K562 (cell line): ENCODE measurements around the gene PPP1R12C. TPM values are rescaled to one million over a fixed set of nuclear protein-coding genes. Genes with fewer than 3 reads are reported as not detected.

ENCODE experiments used
- ATAC-seq: fragments of 200-7000 bp; cut with Tn5 transposase; 3 replicates; pipeline ENCODE4 v1.9.1; 2020; ENCODE audit warnings: moderate library complexity
- BruUV-seq: library from RNA; stranded (reverse); fragments of 400-500 nt; replicated peaks from 2 replicates; lab custom pipeline; 2021; lab: Mats Ljungman, UMichigan
- CTCF ChIA-PET: fragments of 300-600 bp; formaldehyde crosslinking; extraction: SDS; loops from one replicate; lab custom pipeline; 2021; ENCODE audit warnings: low intra/inter-chr PET ratio; lab: Yijun Ruan, JAX
- POLR2A ChIA-PET: fragments of 300-600, 350-650 bp; sonication (Branson Sonifier 250); formaldehyde crosslinking; extraction: SDS; loops from one replicate; lab custom pipeline; 2021; ENCODE audit warnings: antibody characterized with exemption, inconsistent platforms; lab: Yijun Ruan, JAX
- DNase-seq, 4 experiments: peaks; one replicate each; pipeline versions ENCODE4 v3.0.0 to v3.0.0-alpha.2; 2011 to 2018; ENCODE audit warnings: low spot score in 3 of 4, mixed read lengths in 3 of 4; ENCODE audit errors: extremely low read depth in 1 of 4
- FAIRE-seq: peaks from 2 replicates; lab custom pipeline; 2011; peaks lifted over from hg19 to GRCh38; lab: Jason Lieb, UNC
- H2AFZ ChIP-seq: 2 replicates; pipeline ENCODE4 v1.6.0; 2011; ENCODE audit warnings: low read depth, low read length, control low read depth, inconsistent platforms
- H3K27ac ChIP-seq: fragments of 200-600 bp; 3 replicates; pipeline ENCODE4 v1.8.0; 2011; ENCODE audit warnings: low read depth, mild to moderate bottlenecking, control low read depth, inconsistent platforms, low read length, moderate library complexity, mixed read lengths; ENCODE audit errors: extremely low read depth
- H3K27me3 ChIP-seq, 2 experiments: fragments of 300-600 bp in 1 of 2; 2 replicates in 1 of 2; 3 replicates in 1 of 2; pipeline versions ENCODE4 v1.6.0 to v1.8.0; 2011; ENCODE audit warnings: inconsistent platforms in 2 of 2, low read length in 2 of 2, mild to moderate bottlenecking in 1 of 2, mixed read lengths in 1 of 2, moderate library complexity in 1 of 2; ENCODE audit not compliant: control insufficient read depth in 2 of 2, insufficient read depth in 2 of 2
- H3K36me3 ChIP-seq: fragments of 300-600 bp; 3 replicates; pipeline ENCODE4 v1.8.0; 2011; ENCODE audit warnings: mild to moderate bottlenecking, low read length, inconsistent platforms; ENCODE audit not compliant: control insufficient read depth, insufficient read depth
- H3K4me1 ChIP-seq, 2 experiments: fragments of 200-600 bp in 1 of 2; replicated peaks in 1 of 2; 2 replicates in 1 of 2; 3 replicates in 1 of 2; pipeline versions ENCODE4 v1.5.1 to v1.8.0; 2011; ENCODE audit warnings: inconsistent platforms in 2 of 2, low read length in 2 of 2, mild to moderate bottlenecking in 1 of 2, mixed read lengths in 1 of 2, moderate library complexity in 1 of 2; ENCODE audit not compliant: control insufficient read depth in 2 of 2, insufficient read depth in 2 of 2
- H3K4me2 ChIP-seq: 2 replicates; pipeline ENCODE4 v1.6.1; 2011; ENCODE audit warnings: low read length, control low read depth, inconsistent platforms, mixed read lengths; ENCODE audit not compliant: insufficient read depth
- H3K4me3 ChIP-seq: fragments of 200-600 bp; sonication (generic), shearing (Covaris generic); 2 replicates; pipeline ENCODE4 v1.5.1; 2016; ENCODE audit warnings: control low read depth, inconsistent platforms
- H3K79me2 ChIP-seq: fragments of 200-600 bp; 3 replicates; pipeline ENCODE4 v1.8.0; 2011; ENCODE audit warnings: low read length, inconsistent platforms; ENCODE audit not compliant: control insufficient read depth, insufficient read depth
- H3K9ac ChIP-seq, 2 experiments: 2 replicates each; pipeline versions ENCODE4 v1.6.0 to v1.6.1; 2011; ENCODE audit warnings: low read depth in 2 of 2, low read length in 2 of 2, control low read depth in 1 of 2, inconsistent platforms in 1 of 2, mild to moderate bottlenecking in 1 of 2, mixed read lengths in 1 of 2; ENCODE audit not compliant: insufficient read depth in 1 of 2
- H3K9me1 ChIP-seq: one replicate; pipeline ENCODE4 v1.6.0; 2011; ENCODE audit warnings: inconsistent platforms, mild to moderate bottlenecking, low read length, moderate library complexity; ENCODE audit not compliant: control insufficient read depth, insufficient read depth
- H3K9me3 ChIP-seq: replicated peaks from 2 replicates; pipeline ENCODE4 v1.5.1; 2011; ENCODE audit warnings: low read depth, low read length, inconsistent platforms; ENCODE audit not compliant: control insufficient read depth, insufficient read depth
- H4K20me1 ChIP-seq: replicated peaks from 2 replicates; pipeline ENCODE4 v1.6.1; 2011; ENCODE audit warnings: low read length, inconsistent platforms, mixed read lengths; ENCODE audit not compliant: control insufficient read depth, insufficient read depth
- CTCFL ChIP-seq: IDR thresholded peaks from 2 replicates; pipeline ENCODE4 v1.6.1; 2011; ENCODE audit warnings: borderline replicate concordance, low read depth, mild to moderate bottlenecking, moderate library complexity, low read length; ENCODE audit not compliant: insufficient read depth, poor library complexity, severe bottlenecking
- ETV6 ChIP-seq, 3 experiments: fragments of 150-350 bp in 1 of 3; sonication (generic) in 1 of 3; formaldehyde crosslinking in 1 of 3; IDR thresholded peaks; 2 replicates each; pipeline versions ENCODE4 v1.6.1 to v1.8.0; 2014 to 2022; ENCODE audit warnings: borderline replicate concordance in 2 of 3, low read depth in 2 of 3, antibody characterized with exemption in 1 of 3, low read length in 1 of 3, mild to moderate bottlenecking in 1 of 3, missing genetic modification reagents in 1 of 3
- MAZ ChIP-seq, 2 experiments: fragments of 450-650 bp in 1 of 2; sonication (generic) in 1 of 2; formaldehyde crosslinking; IDR thresholded peaks in 1 of 2; conservative IDR thresholded peaks in 1 of 2; 2 replicates each; pipeline versions ENCODE4 v1.4.0 to v1.5.0; 2020; ENCODE audit warnings: mild to moderate bottlenecking in 1 of 2, missing genetic modification reagents in 1 of 2
- POLR2A ChIP-seq: fragments of 450-650 bp; conservative IDR thresholded peaks from 2 replicates; pipeline ENCODE4 v1.6.1; 2016
- RAD21 ChIP-seq, 2 experiments: fragments of 250-450 bp in 1 of 2; fragments of 450-650 bp in 1 of 2; sonication (Bioruptor Pico) in 1 of 2; formaldehyde crosslinking in 1 of 2; IDR thresholded peaks in 1 of 2; conservative IDR thresholded peaks in 1 of 2; 2 replicates each; pipeline versions ENCODE4 v1.4.0 to v1.8.0; 2020 to 2022; ENCODE audit warnings: mild to moderate bottlenecking in 2 of 2, moderate library complexity in 1 of 2
- SMC3 ChIP-seq: conservative IDR thresholded peaks from 2 replicates; pipeline ENCODE4 v1.6.1; 2011; ENCODE audit warnings: low read depth, low read length, improper control_type of control experiment; ENCODE audit not compliant: insufficient read depth
- VEZF1 ChIP-seq: fragments of 200-800 bp; sonication (Bioruptor generic); IDR thresholded peaks from 2 replicates; pipeline ENCODE4 v1.6.1; 2017; ENCODE audit warnings: missing genetic modification characterization, missing compliant biosample characterization
- XRCC5 ChIP-seq: fragments of 200-400 bp; formaldehyde crosslinking; IDR thresholded peaks from 2 replicates; pipeline ENCODE4 v1.6.1; 2017; ENCODE audit warnings: low read depth, mild to moderate bottlenecking, low read length
- ZBED1 ChIP-seq: IDR thresholded peaks from 2 replicates; pipeline ENCODE4 v1.6.1; 2014
- ZBTB7A ChIP-seq: IDR thresholded peaks from 2 replicates; pipeline ENCODE4 v1.6.1; 2011; ENCODE audit warnings: low read depth, mild to moderate bottlenecking, low read length, moderate library complexity, borderline replicate concordance; ENCODE audit not compliant: control insufficient read depth
- ZEB2 ChIP-seq: fragments of 450-650 bp; IDR thresholded peaks from 2 replicates; pipeline ENCODE4 v1.6.1; 2016
- ZNF740 ChIP-seq, 3 experiments: fragments of 200-800 bp in 1 of 3; sonication (Bioruptor generic) in 1 of 3; sonication (generic) in 1 of 3; formaldehyde crosslinking in 1 of 3; IDR thresholded peaks; 2 replicates each; pipeline versions ENCODE4 v1.6.1 to v1.8.0; 2016 to 2022; ENCODE audit warnings: mild to moderate bottlenecking in 2 of 3, missing compliant biosample characterization in 2 of 3, missing genetic modification characterization in 2 of 3, missing genetic modification reagents in 1 of 3
- WGBS: fragments of 100-300 bp; shearing (Covaris generic); methylation state at CpG from one replicate; pipeline ENCODE4 v1.1.6; 2016; ENCODE audit warnings: low coverage, mixed read lengths; ENCODE audit not compliant: insufficient coverage; ENCODE audit errors: missing lambda C conversion rate; 5-methylcytosine and 5-hydroxymethylcytosine counted together
- in situ Hi-C: fragments of 300-500 bp; cut with MboI; formaldehyde crosslinking; loops from 4 replicates; pipeline ENCODE4 v1.15.0; 2018; ENCODE audit warnings: inconsistent platforms, mixed read lengths
- intact Hi-C: fragments of 100-400 bp; cut with micrococcal nuclease; formaldehyde crosslinking; loops from 2 replicates; pipeline ENCODE4 v1.14.2; 2022
- polyA plus RNA-seq, 8 experiments: library from polyadenylated mRNA; depleted of rRNA in 4 of 8; stranded (reverse) in 5 of 8; unstranded in 3 of 8; fragments of >200 nt; fragmentation: Nextera tagmentation in 2 of 8; fragmentation: Illumina TruSeq in 1 of 8; extraction: Ambion mirVana in 2 of 8; extraction: Trizol in 1 of 8; gene quantifications; 2 replicates each; pipeline versions ENCODE4 v1.2.1 to v1.2.3, GENCODE V29; 2011 to 2014; ENCODE audit warnings: inconsistent platforms in 1 of 8, missing spikeins in 1 of 8
- total RNA-seq, 7 experiments: library from RNA; depleted of rRNA in 6 of 7; stranded (reverse); fragments of >200 nt in 6 of 7; fragmentation: Illumina TruSeq in 2 of 7; extraction: Trizol in 2 of 7; gene quantifications; 2 replicates each; pipeline versions ENCODE4 v1.2.1 to v1.2.3, GENCODE V29; 2011 to 2021; ENCODE audit warnings: low replicate concordance in 1 of 7

PPP1R12C gene
- total and polyA plus RNA-seq, 9 of the 15 experiments (the other 6 are each of a cell fraction or from before 2014, with no cell fraction given) = 1.8 to 136 (median 33.7) TPM

- DNase-seq (peak; percentile 85 to 88 (median 86)), ATAC-seq (peak; percentile 88), FAIRE-seq (peak; percentile 71)
- Histone ChIP-seq H3K79me2 (no peaks in the 10 kb centered on the region), H3K36me3 (peaks cover 50% of the 10 kb centered on the region; the same call in 2 of the 3 replicates), H2AFZ (no peak overlapping the region), H3K9me3 (no peaks in the 10 kb centered on the region), H3K27ac (no peak overlapping the region; the same call in 2 of the 3 replicates), H3K4me3 (no peak overlapping the region), H3K9me1 (no peaks in the 10 kb centered on the region), H4K20me1 (peaks cover 4% of the 10 kb centered on the region; the same call in 1 of the 2 replicates), H3K27me3 (no peaks in the 10 kb centered on the region), H3K4me1 (peaks cover 0 to 54% of the 10 kb centered on the region in 2 experiments; a peak in 3 of 5 replicates), H3K4me2 (no peak overlapping the region), H3K9ac (peak overlapping the region in 1 of 2 experiments; percentile 68; a peak in 1 of 4 replicates)
- WGBS = 42% methylated on average over 12 of the region's 18 CpGs
- intact Hi-C loops (loop anchor here (10.0 kb wide), 1 partner anchor 326 kb away; no protein-coding TSS in a partner anchor), in situ Hi-C loops (no loop called here)
- no TSS peak for BruUV-seq
- CTCF ChIA-PET = no interaction called here
- POLR2A ChIA-PET = interaction anchor here (0.6 to 2.0 kb wide), 5 partner anchors 8 to 329 kb away, joined by 3 to 5 read pairs (median 3); partner anchors contain the start of gene UBE2S
- 0 out of 4 replicates have a peak, but pooled peaks of 1 of the 2 experiments have one; percentile 31 for TF ChIP-seq MAZ (CRISPR knock-in tag; conservative IDR thresholded peaks at IDR 0.05 in 1 of 2, IDR thresholded peaks at IDR 0.05 in 1 of 2)
- peak in 1 of 2 experiments; percentile 27; a peak in 1 of 4 replicates for TF ChIP-seq RAD21 (CRISPR knock-in tag; conservative IDR thresholded peaks at IDR 0.05 in 1 of 2, IDR thresholded peaks at IDR 0.05 in 1 of 2)
- TF ChIP-seq ZBED1 = no peak
- peak; percentile 88 for TF ChIP-seq ZNF740 (CRISPR knock-in tag; IDR thresholded peaks at IDR 0.05)
- TF ChIP-seq ZNF740 (tag; IDR thresholded peaks at IDR 0.05) = peak in 1 of 2 experiments; percentile 92; a peak in 2 of 4 replicates
- TF ChIP-seq SMC3 = peak; percentile 44; the same call in 1 of the 2 replicates
- peak; percentile 90 for TF ChIP-seq CTCFL
- TF ChIP-seq VEZF1 (CRISPR knock-in tag) = peak; percentile 93
- TF ChIP-seq ZBTB7A = peak; percentile 33; the same call in 1 of the 2 replicates
- TF ChIP-seq XRCC5 = peak; percentile 46; the same call in 1 of the 2 replicates
- no peak for TF ChIP-seq ZEB2
- no peak for TF ChIP-seq ETV6 (IDR thresholded peaks at IDR 0.05; ENCODE audit: borderline replicate concordance in 1 of 2, low read depth in 2 of 2, low read length in 1 of 2)
- TF ChIP-seq ETV6 (CRISPR knock-in tag; IDR thresholded peaks at IDR 0.05; ENCODE audit: borderline replicate concordance) = no peak
- peak; percentile 33; the same call in 1 of the 2 replicates for TF ChIP-seq POLR2A
Measured at GRCh38 chr19:55088543-55089341, 28.7 kb downstream of the PPP1R12C start.
